DMS79 (cell line): ENCODE results near the gene TGFBR2.

Experiments
- DNase-seq: peaks from one replicate; lab custom pipeline; 2025; lab: John Stamatoyannopoulos, UW

Gene TGFBR2

DNA sequence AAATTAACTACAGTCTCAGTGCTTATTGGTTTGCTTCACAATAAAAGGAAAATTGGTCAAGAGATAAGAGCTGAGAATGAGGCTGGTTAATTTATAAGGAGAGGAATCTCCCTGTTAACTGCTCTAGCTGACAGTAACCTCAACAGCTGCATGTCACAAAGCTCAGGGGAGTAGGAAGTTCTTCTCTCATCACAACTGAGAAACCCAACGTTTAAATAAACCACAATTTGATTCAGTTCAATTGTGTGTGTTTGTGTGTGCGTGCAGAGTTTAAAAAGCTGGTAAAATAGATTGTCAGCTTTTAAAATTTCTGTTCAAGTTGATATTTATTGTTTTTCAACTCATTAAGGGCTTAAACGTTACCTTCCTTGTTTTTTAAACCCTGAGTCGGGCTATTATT, 3.5 kb upstream of the TGFBR2 start:
- DNase-seq, result no peak

DNA sequence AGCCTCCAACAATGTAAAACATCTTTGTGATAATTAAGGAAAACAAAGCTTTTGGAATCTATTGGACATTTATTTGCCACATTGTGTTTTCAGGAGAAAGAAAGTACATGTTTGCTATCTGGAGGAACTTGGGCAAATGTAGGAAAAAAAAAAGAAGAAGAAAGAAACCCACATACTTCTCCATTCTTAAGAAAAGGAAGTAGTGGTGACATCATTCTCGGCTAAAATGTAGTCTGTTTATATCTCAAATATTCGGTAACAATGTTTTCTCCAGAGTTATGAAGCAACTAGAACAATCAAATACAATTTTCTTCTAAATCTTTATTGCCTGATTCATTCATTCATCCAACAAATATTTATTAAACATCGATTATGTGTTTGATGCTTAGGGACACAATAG, 2.3 kb upstream of the TGFBR2 start:
- no peak for DNase-seq

DNA sequence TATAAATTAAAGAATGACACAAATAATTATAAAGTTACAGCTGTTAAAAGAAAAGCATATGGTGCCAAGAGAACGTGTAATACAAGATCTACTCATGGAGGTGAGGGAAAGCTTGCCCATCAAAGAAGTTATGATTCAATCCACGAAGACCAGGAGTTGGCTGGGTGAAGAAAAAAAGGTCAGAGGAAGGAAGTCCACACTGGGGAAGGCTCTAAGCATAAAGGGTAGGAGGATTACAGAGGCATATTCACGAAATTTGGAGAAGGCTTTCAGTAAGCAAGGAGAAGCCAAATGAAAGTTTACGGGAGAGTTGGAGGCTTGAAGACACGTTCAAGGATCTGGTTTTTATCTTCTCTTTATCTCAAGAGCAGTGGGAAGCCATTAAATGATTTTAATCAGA, 1.8 kb upstream of the TGFBR2 start:
- no peak for DNase-seq

DNA sequence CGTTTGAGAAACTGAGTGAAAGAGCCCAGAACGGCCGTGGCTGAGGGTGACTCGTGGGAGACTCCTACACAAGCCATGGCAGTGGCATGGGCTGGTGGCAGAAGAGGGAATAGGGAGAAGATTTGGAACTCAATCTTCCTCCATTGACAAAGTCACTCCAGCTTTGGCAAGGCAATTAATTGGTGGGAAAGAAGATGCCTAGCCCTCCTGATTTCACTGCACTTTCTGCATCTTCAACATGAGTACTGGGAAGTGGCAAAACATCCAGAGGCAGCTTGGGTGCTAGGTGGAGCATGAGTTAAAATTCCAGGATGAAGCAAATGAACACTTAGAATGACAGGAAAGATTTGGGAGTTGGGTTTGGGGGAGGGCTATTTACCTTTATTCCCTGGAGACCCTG, 1.4 kb upstream of the TGFBR2 start:
- no peak for DNase-seq

DNA sequence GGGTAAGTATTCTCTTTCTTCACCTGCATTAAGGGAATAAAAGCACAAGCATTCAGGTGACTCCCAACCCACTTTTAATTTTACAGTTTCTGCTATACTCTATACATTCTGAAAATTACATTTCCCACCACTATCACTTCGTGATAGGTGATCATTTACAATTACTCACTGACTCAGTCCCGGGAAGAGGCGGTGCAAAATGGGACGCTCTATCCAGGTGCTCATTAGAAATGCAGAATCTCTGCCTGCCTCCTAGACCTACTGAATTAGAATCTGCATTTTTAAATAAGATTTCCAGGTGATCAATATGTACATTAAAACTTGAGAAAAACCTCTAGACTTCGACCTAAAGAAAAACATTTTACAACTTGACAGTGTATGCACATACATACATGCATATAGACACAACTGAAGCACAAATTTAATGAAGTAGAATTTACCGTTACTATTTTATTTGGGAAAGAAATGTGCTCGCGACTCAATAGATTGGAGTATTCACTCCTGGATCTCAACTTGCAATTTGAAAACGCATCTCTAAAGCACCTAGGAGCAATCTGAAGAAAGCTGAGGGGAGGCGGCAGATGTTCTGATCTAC, 598 bp upstream of the TGFBR2 start:
- DNase-seq, result no peak

DNA sequence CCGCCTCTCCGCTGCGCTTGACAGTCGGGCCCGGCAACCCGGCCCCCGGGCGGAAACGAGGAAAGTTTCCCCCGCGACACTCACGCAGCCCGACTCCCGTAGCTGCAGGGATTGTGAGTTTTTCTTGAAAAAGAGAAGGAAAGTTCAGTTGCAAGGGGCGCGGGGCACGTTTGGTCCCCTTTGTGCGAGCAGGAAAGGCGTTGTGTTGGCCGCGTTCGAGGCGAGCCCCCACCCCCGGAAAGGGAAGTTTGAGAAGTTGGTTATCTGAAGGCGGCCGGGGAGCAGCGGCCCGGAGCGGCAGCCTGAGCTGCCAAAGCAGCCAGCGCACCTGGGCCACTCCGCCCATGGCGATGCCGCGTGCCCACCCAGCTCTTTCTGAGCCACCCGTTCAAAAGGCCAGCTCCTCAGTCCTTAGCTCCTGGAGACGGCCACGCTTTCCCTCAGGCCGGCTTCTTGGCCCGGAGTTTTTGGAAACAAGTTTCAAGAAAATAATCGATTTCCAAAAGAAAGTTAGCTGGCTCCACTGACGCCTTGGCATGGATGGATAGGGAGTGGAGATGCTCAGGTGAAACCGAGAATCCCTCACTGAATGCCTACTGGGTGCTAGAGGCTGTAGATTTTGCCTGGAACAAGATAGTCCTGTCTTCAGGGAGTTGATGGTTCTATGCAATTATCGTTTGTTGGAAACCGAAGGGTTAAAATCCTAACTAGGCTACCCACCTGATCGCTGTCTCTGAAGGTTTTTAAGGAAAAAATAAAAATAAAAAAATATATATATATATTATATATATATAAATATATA, 832 bp downstream of the TGFBR2 start:
- DNase-seq, result no peak

DNA sequence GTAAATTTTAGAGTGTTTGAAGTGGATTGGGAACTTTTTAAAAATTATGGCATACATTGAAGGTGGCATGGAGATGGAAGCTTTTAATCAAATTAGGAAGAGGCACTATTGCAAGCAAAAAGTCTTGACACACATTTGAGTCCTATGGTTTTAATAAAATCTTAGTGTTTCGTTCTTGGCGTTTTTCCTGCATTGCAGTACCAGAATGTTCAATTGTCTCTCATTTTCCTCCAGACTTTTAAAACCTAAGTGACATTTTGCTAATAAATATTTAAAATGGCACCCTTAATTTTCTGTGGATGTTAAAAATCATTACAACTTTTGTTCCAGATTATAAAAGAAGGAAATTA, 2.2 kb downstream of the TGFBR2 start:
- no peak for DNase-seq

DNA sequence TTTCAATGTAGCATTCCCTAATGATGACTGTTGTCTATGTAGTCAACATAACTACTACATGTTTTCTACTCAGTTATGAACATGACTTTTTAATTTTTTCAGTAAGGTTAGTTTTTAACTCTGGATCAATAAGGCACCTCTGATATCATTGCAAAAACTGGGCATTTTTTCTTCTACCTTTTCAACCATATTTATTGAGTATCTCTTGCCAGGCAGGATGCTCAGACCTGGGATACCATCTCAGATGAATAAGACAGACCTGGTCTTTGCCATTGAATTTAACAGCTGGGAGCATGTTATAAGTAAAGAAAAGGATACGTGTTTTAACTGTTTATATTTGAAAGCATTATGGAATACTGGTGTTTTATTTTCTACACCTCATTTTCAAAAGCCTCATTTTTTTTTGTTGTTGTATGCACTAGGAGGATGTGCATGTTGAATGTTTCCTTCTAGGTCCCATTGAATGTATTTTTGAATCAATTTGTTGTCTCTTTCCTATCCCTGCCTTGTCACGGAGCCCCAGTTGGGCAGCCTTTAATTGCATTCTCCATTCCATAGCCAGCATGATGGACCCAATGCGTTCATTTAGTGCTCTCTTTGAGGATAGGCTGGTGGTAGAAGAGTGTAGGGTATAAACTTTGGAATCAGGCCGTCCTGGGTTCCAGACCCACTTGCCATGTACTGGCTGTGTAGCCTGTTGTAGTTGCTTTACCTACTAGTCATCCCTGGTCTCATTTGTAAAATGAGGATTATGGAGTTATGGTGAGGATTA, 3.7 kb downstream of the TGFBR2 start:
- DNase-seq, result no peak

DNA sequence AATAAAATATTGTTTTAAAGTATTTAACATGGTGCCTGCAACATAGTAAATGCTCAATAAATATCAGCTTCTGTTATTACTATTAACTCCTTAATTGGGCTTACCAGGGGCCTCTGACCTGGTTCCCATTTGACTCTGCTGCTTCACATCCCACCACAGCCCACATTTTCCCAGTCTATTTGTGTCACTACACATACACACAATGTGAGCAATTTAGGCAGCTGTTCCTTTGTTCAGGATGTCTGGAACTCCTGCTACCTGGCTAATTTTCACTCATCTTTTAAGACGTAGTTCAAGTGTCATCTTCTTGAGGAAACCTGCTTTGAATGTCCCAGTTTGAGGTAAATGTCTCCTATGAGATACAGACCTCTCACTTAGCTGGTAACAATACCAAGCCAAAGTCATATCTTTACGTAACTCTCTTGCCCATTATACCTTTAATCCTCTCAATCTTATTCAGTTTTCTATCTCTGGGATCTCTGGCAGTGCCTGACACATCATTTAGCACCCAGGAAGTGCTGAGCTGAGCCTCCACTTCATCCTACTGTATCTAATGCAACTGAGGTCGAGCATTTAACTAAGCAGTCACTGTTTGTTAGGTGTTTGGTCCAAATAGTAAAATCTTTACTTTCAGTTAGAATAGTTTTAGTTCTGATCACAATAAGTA, 4.4 kb downstream of the TGFBR2 start:
- DNase-seq, result no peak

DNA sequence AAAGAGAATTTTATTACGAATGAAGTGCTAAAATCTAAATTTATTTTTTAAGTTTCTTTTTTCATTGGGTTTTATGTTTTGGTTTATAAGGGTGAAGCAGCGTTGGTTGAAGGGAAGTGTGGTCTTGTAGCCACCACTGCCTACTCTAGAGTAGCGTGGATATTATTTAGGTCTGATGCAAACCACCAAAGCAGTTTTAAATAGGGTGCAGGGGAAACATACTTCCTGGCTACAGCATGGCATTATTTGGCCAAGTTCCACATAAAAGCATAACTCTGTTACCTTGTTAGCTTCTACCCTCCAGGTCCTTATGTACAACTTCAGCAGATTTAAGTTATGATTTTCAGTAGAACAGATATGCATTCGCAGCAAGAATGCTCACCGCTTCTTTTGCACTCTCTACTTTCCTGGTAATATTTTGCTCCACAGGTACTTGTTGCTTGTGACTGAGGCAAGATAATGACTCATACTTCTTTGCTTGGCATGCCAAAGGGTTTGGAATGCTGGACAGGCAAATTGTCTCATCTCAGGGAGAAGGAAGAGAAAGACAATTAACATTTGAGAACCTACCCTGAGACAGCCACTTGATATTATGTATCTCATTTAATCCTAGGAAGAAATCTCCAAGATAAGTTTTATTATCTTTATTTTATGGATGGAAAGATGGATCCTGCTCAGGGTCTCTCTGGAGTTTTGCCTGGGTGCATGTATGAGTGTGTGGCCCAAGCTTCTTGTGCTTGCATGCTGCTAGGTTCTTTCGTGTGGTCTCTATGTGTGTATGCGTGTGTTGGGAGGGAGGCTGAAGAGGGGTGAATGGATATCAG, 5.4 kb downstream of the TGFBR2 start:
- no peak for DNase-seq

DNA sequence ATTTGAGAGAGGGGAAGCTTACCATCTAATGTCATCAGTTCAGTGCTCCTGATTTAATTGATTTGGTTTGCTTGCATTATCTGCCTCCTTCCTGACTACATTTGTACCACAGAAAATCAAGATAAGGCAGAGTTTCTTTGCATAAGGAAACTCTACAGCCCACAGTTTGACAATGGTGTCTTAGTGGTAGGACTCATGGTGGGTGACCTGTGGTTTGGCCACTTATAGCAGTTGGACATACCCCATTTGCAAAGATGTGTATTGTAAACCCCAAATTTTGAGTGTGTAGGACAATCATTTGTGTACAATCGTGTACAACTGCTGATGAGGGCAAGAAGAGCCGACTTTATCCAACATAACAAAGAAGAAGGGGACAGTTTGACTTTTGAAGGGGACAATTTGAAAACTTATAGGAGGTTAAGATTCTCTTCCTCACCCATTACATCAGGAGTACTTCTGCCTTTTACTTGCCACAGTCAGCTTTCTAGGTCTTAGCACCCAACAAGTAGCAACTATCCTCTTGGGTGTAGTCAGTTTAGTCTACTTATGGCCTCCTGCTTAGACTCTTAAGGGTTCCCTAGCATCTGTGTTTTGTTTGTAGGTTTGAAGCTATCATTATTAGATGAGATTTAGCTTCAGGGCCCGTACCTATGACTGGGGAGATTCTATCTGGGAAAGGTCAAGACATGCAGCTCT, 6.2 kb downstream of the TGFBR2 start:
- DNase-seq, result no peak

DNA sequence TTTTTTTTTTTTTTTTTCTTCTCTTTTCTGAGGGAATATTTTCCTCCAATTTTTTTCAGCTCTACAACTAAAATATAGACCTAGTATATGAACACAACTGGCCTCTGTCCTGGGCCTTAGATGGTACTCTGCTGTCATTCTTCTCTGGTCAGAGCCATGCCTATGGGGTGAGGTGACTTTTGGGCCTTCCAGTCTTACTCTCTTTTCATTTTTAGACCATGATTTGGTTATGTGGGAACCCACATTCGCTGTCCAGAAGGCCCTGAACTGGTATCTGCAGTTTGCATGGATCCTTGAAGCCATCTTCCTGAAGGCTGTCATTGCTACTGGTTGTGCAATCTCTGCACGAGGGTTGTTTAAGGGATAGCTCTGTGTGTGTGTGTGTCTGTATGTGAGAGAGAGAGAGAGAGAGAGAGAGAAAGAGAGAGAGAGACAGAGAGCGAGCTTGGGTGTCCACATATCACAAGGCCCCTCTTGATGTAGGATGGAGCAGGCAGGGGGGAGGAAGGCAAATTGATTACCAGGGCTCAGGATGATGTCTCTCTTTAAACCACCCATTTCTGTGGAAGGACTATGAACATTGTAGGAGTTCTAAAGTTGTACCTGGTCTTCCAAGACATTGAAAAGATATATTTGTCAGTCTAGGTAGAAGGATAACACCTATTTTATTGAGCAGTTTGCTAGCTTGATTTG, 6.9 kb downstream of the TGFBR2 start:
- no peak for DNase-seq

DNA sequence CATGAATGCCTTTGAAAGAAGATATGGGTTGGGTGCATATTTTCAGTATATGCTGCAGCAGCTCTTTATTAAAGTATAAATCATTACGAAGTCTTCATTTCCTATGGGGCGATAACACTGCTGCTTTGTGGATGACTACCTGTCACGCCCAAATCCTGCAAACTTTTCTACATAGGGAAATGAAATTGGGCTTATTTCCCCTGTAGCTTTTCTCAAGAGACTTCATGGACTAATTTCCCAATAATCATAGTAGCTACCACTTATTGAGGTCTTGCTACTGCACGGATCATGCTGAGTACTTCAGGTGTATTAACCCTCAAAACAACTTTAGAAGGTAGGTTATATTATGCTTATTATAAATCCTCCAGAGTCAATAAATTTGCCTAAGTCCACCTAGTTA, 8.0 kb downstream of the TGFBR2 start:
- DNase-seq, result no peak

DNA sequence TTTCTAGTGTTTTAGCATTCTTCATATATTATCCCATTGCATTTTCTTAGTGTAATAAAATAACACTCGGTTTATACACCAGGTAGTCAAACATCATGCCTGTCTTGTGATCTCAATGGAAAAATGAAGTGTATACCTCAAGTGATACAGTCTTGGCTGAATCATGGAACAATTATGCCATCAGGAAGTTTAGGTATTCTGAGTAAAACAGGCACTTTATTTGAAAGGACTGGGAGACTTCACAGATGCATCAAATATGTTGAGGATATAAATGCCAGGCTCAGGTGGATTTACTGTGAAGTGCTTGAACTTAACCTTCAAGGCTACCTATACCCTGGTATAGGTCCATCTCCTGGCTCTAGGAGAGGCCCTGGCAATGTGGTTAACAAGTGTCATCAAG, 8.5 kb downstream of the TGFBR2 start:
- no peak for DNase-seq

DNA sequence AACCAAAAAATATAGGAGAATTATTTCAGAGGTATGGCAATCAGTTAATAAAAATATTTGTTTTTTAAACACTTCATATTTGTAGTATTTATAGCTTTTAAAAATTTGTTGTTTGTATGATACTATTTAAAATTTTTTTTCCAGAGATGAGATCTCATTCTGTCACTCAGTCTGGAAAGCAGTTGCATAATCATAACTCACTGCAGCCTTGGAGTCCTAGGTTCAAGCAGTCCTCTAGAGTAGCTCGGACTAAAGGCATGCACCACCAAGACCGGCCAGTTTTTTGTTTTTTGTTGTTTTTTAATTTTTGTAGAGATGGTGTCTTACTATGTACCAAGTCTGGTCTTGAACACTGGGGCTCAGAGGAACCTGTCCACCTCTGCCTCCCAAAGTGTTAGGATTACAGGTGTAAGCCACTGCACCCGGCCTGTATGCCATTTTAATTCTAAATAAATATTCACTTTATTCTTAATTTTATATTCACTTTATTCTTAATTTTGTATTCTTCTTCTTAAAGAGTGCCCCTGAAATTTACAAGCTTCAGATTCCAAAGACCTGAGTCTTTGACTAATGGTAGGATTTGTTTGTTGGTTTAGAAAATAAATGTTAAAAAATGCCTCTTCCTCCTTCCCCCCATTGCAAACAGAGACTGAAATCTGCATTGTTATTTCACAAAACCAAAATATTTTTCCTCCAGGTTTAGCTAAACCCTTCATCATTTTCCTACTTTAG, 9.4 kb downstream of the TGFBR2 start:
- no peak for DNase-seq

DNA sequence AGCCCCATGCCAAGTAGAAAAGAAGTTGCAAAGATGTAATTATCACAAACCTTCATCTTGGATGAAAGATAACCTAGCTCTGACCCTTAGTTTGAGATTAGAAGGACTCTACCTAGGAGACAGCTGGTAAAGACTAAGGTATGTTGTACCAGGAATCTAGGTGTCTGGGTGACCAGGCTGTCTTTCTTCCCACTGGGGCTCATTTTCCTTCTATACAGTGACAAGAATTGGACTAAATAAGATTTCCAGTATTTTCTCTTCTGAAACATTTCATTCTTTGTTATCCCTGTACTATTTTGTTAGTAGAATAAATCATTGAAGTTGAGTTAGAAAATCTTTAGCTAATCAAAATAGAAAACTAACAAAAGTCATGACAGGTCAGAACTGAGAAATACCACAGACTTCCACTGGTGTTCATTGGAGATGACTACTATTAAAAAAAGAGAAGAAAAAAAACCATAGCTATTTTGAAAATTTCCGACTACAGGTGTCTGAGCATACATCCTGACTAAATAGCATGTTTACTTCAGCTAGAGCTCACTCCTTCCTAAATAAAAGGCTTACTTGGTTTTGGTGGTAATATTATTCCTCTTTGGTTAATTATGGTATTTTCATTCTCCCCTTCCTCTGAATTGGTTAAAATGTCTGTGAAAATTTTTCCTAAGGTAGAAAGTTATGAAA, 10.1 kb downstream of the TGFBR2 start:
- DNase-seq, result no peak

DNA sequence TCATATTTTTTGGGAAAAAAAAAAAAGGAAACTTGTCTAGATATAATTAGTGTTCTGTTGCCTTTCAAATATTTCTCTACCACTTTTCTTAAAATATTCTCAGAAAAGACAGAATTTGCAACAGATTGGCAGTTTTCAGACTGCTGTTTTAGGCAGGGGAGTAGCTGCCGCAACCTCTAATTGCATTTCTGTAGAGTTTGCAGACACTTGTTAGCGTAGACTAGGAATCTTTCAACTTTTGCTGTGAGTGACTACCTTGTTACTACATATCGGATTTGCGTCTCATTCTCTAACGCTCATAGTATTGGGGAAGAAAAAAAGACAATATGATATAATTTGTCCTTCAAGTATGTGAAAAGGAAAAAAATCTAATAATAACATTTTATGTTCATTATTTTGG, 10.7 kb downstream of the TGFBR2 start:
- no peak for DNase-seq

DNA sequence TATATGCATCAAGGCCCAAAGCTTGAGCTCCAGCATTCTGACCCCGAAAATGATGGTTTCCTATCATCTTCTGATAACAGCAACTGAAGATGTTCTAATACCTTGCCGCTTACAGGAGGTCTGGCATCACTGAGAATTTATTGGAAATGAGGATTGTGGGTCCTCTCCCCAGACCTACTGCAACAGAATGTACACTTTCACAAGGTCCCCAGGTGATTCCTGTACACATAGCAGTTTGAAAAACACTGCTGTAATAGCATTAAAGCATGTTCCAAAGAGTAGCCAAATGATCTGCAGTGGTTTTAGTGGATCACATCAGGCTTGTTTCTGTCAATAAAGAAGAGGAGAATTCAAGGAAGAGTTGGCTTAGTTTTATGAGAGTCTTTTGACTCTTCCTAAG, 11.3 kb downstream of the TGFBR2 start:
- DNase-seq, result no peak

DNA sequence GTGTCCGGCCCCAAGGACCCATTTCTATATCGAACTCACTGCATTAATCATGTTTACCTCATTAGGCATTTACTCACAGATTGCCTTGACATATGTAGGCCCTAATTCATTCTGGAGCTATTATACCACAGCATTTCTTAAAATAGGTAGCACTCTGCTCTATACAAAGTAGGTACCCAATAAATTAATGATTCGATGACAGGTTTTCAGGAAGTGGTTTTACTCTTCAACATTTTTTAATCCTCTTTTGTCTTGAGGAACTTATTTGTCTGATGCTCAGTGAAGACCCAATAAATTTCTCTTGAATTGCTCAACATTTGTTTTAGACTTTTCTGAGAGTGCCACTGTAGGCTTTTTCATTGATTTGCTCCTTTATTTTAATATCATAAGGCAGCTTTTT, 12.1 kb downstream of the TGFBR2 start:
- DNase-seq, result no peak
